HCT116 (cell line): ENCODE data around the gene PSMD12.

Experiments
- CEBPB ChIP-seq: IDR thresholded peaks from 2 replicates; pipeline ENCODE4 v1.6.1; 2012; ENCODE audit warnings: low read depth
- POLR2A ChIP-seq: IDR thresholded peaks from 2 replicates; pipeline ENCODE4 v1.7.0; 2011; ENCODE audit warnings: borderline replicate concordance; ENCODE audit not compliant: insufficient read depth, insufficient read length; ENCODE audit errors: extremely low read depth
- ZBTB33 ChIP-seq: IDR thresholded peaks from 2 replicates; pipeline ENCODE4 v1.6.1; 2011; ENCODE audit warnings: mild to moderate bottlenecking, low read length, moderate library complexity; ENCODE audit not compliant: insufficient replicate concordance; ENCODE audit errors: extremely low read depth
- ZNF274 ChIP-seq: fragments of 200-500 bp; sonication (Bioruptor generic); IDR thresholded peaks from 2 replicates; pipeline ENCODE4 v1.6.1; 2014; ENCODE audit warnings: mild to moderate bottlenecking, low read depth, low read length, inconsistent platforms

GRCh38 chr17:67415291-67415690, 48.9 kb upstream of the PSMD12 start:
- TF ChIP-seq CEBPB (no peak), POLR2A (no peak), ZNF274 (no peak), ZBTB33 (no peak)
